ENCODE results near the gene CYP11A1.

CYP11A1 gene

GRCh38 chr15:74411686-74412085 is 44.2 kb upstream of the CYP11A1 start:
- no peak for DNase-seq (ENCODE audit: low read depth, low spot score)
- no peak overlapping the region for H3K4me3 ChIP-seq
- H3K36me3 ChIP-seq (ENCODE audit: insufficient read depth, low read length), result no peaks in the 10 kb centered on the region
- H3K9me3 ChIP-seq (ENCODE audit: low read depth, low read length), result no peaks in the 10 kb centered on the region
- H3K9ac ChIP-seq (ENCODE audit: insufficient read length), result no peak overlapping the region
- no peak for TF ChIP-seq EZH2 (IDR thresholded peaks at IDR 0.05)
- TF ChIP-seq FOXP2 (optimal IDR thresholded peaks at IDR 0.05; ENCODE audit: control extremely low read depth, extremely low read length, insufficient read depth), result no peak
- TF ChIP-seq POLR2AphosphoS5 (IDR thresholded peaks at IDR 0.05; ENCODE audit: borderline replicate concordance, low read depth, low read length), result no peak
- no peak overlapping the region for H3K27ac ChIP-seq

GRCh38 chr15:74410502-74410901 is 43.1 kb upstream of the CYP11A1 start:
- no peaks in the 10 kb centered on the region for H3K9me3 ChIP-seq (ENCODE audit: low read depth, low read length)
- H3K27ac ChIP-seq, result no peak overlapping the region
- H3K36me3 ChIP-seq (ENCODE audit: insufficient read depth, low read length), result no peaks in the 10 kb centered on the region
- TF ChIP-seq FOXP2 (optimal IDR thresholded peaks at IDR 0.05; ENCODE audit: control extremely low read depth, extremely low read length, insufficient read depth) (no peak), EZH2 (IDR thresholded peaks at IDR 0.05) (no peak), POLR2AphosphoS5 (IDR thresholded peaks at IDR 0.05; ENCODE audit: borderline replicate concordance, low read depth, low read length) (no peak)
- H3K4me3 ChIP-seq, result no peak overlapping the region
- DNase-seq (ENCODE audit: low read depth, low spot score), result no peak
- H3K9ac ChIP-seq (ENCODE audit: insufficient read length), result no peak overlapping the region

GRCh38 chr15:74409225-74409624 is 41.8 kb upstream of the CYP11A1 start:
- no peak overlapping the region for H3K9ac ChIP-seq (ENCODE audit: insufficient read length)
- H3K9me3 ChIP-seq (ENCODE audit: low read depth, low read length), result no peaks in the 10 kb centered on the region
- no peak overlapping the region for H3K4me3 ChIP-seq
- TF ChIP-seq FOXP2 (optimal IDR thresholded peaks at IDR 0.05; ENCODE audit: control extremely low read depth, extremely low read length, insufficient read depth), result no peak
- TF ChIP-seq POLR2AphosphoS5 (IDR thresholded peaks at IDR 0.05; ENCODE audit: borderline replicate concordance, low read depth, low read length), result no peak
- TF ChIP-seq EZH2 (IDR thresholded peaks at IDR 0.05), result no peak
- no peaks in the 10 kb centered on the region for H3K36me3 ChIP-seq (ENCODE audit: insufficient read depth, low read length)
- no peak for DNase-seq (ENCODE audit: low read depth, low spot score)
- H3K27ac ChIP-seq, result no peak overlapping the region

- no peak for TF ChIP-seq POLR2AphosphoS5 (IDR thresholded peaks at IDR 0.05; ENCODE audit: borderline replicate concordance, low read depth, low read length)
- TF ChIP-seq FOXP2 (optimal IDR thresholded peaks at IDR 0.05; ENCODE audit: control extremely low read depth, extremely low read length, insufficient read depth), result no peak
- TF ChIP-seq EZH2 (IDR thresholded peaks at IDR 0.05), result no peak
These were observed 41.4 kb upstream of the CYP11A1 start for GRCh38 chr15:74408815-74409214.

GRCh38 chr15:74408385-74408784 is 40.9 kb upstream of the CYP11A1 start:
- TF ChIP-seq EZH2 (IDR thresholded peaks at IDR 0.05) (no peak), FOXP2 (optimal IDR thresholded peaks at IDR 0.05; ENCODE audit: control extremely low read depth, extremely low read length, insufficient read depth) (no peak), POLR2AphosphoS5 (IDR thresholded peaks at IDR 0.05; ENCODE audit: borderline replicate concordance, low read depth, low read length) (no peak)
- Histone ChIP-seq H3K4me3 (no peak overlapping the region), H3K9me3 (ENCODE audit: low read depth, low read length) (no peaks in the 10 kb centered on the region), H3K27ac (no peak overlapping the region), H3K9ac (ENCODE audit: insufficient read length) (no peak overlapping the region), H3K36me3 (ENCODE audit: insufficient read depth, low read length) (no peaks in the 10 kb centered on the region)
- DNase-seq (ENCODE audit: low read depth, low spot score), result no peak

More at GRCh38 chr15:74408815-74409214, 41.4 kb upstream of the CYP11A1 start:
- no peak overlapping the region for H3K27ac ChIP-seq
- no peak overlapping the region for H3K4me3 ChIP-seq
- no peak overlapping the region for H3K9ac ChIP-seq (ENCODE audit: insufficient read length)
- no peaks in the 10 kb centered on the region for H3K9me3 ChIP-seq (ENCODE audit: low read depth, low read length)
- no peak for DNase-seq (ENCODE audit: low read depth, low spot score)
- H3K36me3 ChIP-seq (ENCODE audit: insufficient read depth, low read length), result no peaks in the 10 kb centered on the region

GRCh38 chr15:74406992-74407705 is 39.7 kb upstream of the CYP11A1 start:
- Histone ChIP-seq H3K4me3 (no peak overlapping the region), H3K9me3 (ENCODE audit: low read depth, low read length) (no peaks in the 10 kb centered on the region), H3K36me3 (ENCODE audit: insufficient read depth, low read length) (no peaks in the 10 kb centered on the region), H3K27ac (no peak overlapping the region), H3K9ac (ENCODE audit: insufficient read length) (no peak overlapping the region)
- no peak for TF ChIP-seq EZH2 (IDR thresholded peaks at IDR 0.05)
- TF ChIP-seq FOXP2 (optimal IDR thresholded peaks at IDR 0.05; ENCODE audit: control extremely low read depth, extremely low read length, insufficient read depth), result no peak
- TF ChIP-seq POLR2AphosphoS5 (IDR thresholded peaks at IDR 0.05; ENCODE audit: borderline replicate concordance, low read depth, low read length), result no peak
- no peak for DNase-seq (ENCODE audit: low read depth, low spot score)

GRCh38 chr15:74406517-74406916 is 39.1 kb upstream of the CYP11A1 start:
- Histone ChIP-seq H3K9ac (ENCODE audit: insufficient read length) (no peak overlapping the region), H3K9me3 (ENCODE audit: low read depth, low read length) (no peaks in the 10 kb centered on the region), H3K36me3 (ENCODE audit: insufficient read depth, low read length) (no peaks in the 10 kb centered on the region), H3K4me3 (no peak overlapping the region), H3K27ac (no peak overlapping the region)
- no peak for DNase-seq (ENCODE audit: low read depth, low spot score)
- no peak for TF ChIP-seq EZH2 (IDR thresholded peaks at IDR 0.05)
- no peak for TF ChIP-seq FOXP2 (optimal IDR thresholded peaks at IDR 0.05; ENCODE audit: control extremely low read depth, extremely low read length, insufficient read depth)
- TF ChIP-seq POLR2AphosphoS5 (IDR thresholded peaks at IDR 0.05; ENCODE audit: borderline replicate concordance, low read depth, low read length), result no peak

GRCh38 chr15:74405823-74406222 is 38.4 kb upstream of the CYP11A1 start:
- Histone ChIP-seq H3K27ac (no peak overlapping the region), H3K9ac (ENCODE audit: insufficient read length) (no peak overlapping the region), H3K4me3 (no peak overlapping the region), H3K9me3 (ENCODE audit: low read depth, low read length) (no peaks in the 10 kb centered on the region), H3K36me3 (ENCODE audit: insufficient read depth, low read length) (no peaks in the 10 kb centered on the region)
- no peak for DNase-seq (ENCODE audit: low read depth, low spot score)
- TF ChIP-seq EZH2 (IDR thresholded peaks at IDR 0.05) (no peak), POLR2AphosphoS5 (IDR thresholded peaks at IDR 0.05; ENCODE audit: borderline replicate concordance, low read depth, low read length) (no peak), FOXP2 (optimal IDR thresholded peaks at IDR 0.05; ENCODE audit: control extremely low read depth, extremely low read length, insufficient read depth) (no peak)

Measured in SK-N-MC (cell line).